Measurements from ENCODE around the gene SASH1. TPM values are rescaled to one million over a fixed set of nuclear protein-coding genes. Genes with fewer than 3 reads are reported as not detected.

Gene SASH1
- total and polyA plus RNA-seq, 9 of the 15 experiments (the other 6 are each of a cell fraction or from before 2014, with no cell fraction given) = 0.35 to 3.5 (median 1.6) TPM

DNA sequence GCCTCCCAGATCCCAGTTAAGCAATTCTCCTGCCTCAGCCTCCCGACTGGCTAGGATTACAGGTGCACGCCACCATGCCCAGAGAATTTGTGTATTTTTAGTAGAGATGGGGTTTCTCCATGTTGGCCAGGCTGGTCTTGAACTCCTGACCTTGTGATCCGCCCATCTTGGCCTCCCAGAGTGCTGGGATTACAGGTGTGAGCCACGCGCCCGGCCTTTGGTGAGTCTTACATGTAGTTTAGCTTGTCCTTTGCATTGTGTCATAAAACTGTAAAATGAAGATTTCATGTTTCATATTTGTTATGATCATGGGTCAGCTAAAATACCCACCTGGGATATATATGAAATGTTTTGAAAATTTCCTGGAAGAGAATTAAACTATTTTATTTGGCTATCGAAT is 183.5 kb downstream of the SASH1 start:
- no peak overlapping the region for H3K27ac ChIP-seq (ENCODE audit: extremely low read depth, low read depth, low read length)
- ChIA-PET CTCF (ENCODE audit: low intra/inter-chr PET ratio) (no interaction called here), POLR2A (interaction anchor here (0.7 kb wide), 1 partner anchor 10 kb away, joined by 3 read pairs; no protein-coding TSS in a partner anchor)
- DNase-seq (ENCODE audit: extremely low read depth in 1 of 4, low spot score in 3 of 4) (no peak), ATAC-seq (no peak), FAIRE-seq (no peak)
- H4K20me1 ChIP-seq (replicated peaks; ENCODE audit: control insufficient read depth, insufficient read depth, low read length) = no peaks in the 10 kb centered on the region
- H3K36me3 ChIP-seq (ENCODE audit: control insufficient read depth, insufficient read depth, low read length) = no peaks in the 10 kb centered on the region
- H3K9me3 ChIP-seq (replicated peaks; ENCODE audit: control insufficient read depth, insufficient read depth, low read depth, low read length) = no peaks in the 10 kb centered on the region
- no TSS peak for BruUV-seq (replicated peaks)
- no peak overlapping the region for H3K4me3 ChIP-seq
- H3K79me2 ChIP-seq (ENCODE audit: control insufficient read depth, insufficient read depth, low read length) = no peaks in the 10 kb centered on the region
- no peak overlapping the region for H3K9ac ChIP-seq (ENCODE audit: insufficient read depth in 1 of 2, low read depth in 2 of 2, low read length in 2 of 2)
- H3K4me2 ChIP-seq (ENCODE audit: insufficient read depth, low read length) = no peak overlapping the region
- H2AFZ ChIP-seq (ENCODE audit: low read depth, low read length) = no peak overlapping the region
- TF ChIP-seq CBFA2T2 (conservative IDR thresholded peaks at IDR 0.05) (no peak), SMAD1 (IDR thresholded peaks at IDR 0.05; ENCODE audit: low read depth, low read length, partially characterized antibody) (no peak), NFRKB (IDR thresholded peaks at IDR 0.05; ENCODE audit: low read depth) (no peak), XRCC4 (IDR thresholded peaks at IDR 0.05; ENCODE audit: extremely low read depth, insufficient read depth, insufficient read length) (no peak), BDP1 (IDR thresholded peaks at IDR 0.05; ENCODE audit: insufficient read depth, insufficient read length) (no peak), ZEB2 (IDR thresholded peaks at IDR 0.05) (no peak), ZNF644 (tag; IDR thresholded peaks at IDR 0.05; ENCODE audit: low read depth) (no peak), RFX7 (CRISPR knock-in tag; IDR thresholded peaks at IDR 0.05) (no peak), ZNF551 (CRISPR knock-in tag; IDR thresholded peaks at IDR 0.05) (no peak), FOXJ2 (tag; IDR thresholded peaks at IDR 0.05) (no peak), CXXC5 (CRISPR knock-in tag; IDR thresholded peaks at IDR 0.05) (no peak)
- TF ChIP-seq, protein P1, sequence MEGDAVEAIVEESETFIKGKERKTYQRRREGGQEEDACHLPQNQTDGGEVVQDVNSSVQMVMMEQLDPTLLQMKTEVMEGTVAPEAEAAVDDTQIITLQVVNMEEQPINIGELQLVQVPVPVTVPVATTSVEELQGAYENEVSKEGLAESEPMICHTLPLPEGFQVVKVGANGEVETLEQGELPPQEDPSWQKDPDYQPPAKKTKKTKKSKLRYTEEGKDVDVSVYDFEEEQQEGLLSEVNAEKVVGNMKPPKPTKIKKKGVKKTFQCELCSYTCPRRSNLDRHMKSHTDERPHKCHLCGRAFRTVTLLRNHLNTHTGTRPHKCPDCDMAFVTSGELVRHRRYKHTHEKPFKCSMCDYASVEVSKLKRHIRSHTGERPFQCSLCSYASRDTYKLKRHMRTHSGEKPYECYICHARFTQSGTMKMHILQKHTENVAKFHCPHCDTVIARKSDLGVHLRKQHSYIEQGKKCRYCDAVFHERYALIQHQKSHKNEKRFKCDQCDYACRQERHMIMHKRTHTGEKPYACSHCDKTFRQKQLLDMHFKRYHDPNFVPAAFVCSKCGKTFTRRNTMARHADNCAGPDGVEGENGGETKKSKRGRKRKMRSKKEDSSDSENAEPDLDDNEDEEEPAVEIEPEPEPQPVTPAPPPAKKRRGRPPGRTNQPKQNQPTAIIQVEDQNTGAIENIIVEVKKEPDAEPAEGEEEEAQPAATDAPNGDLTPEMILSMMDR (IDR thresholded peaks at IDR 0.05 in 2 of 3, conservative IDR thresholded peaks at IDR 0.05 in 1 of 3; ENCODE audit: insufficient read depth in 2 of 3, low read depth in 1 of 3, low read length in 3 of 3) = no peak
- peaks cover 0 to 4% of the 10 kb centered on the region in 2 experiments; a peak in 3 of 5 replicates for H3K4me1 ChIP-seq (replicated peaks in 1 of 2; ENCODE audit: control insufficient read depth in 2 of 2, insufficient read depth in 2 of 2, low read length in 2 of 2)
- intact Hi-C loops (cut with micrococcal nuclease) = no loop called here
- H3K27me3 ChIP-seq (ENCODE audit: control insufficient read depth in 2 of 2, insufficient read depth in 2 of 2, low read length in 2 of 2) = no peaks in the 10 kb centered on the region
- in situ Hi-C loops (cut with MboI) = no loop called here
- H3K9me1 ChIP-seq (ENCODE audit: control insufficient read depth, insufficient read depth, low read length) = no peaks in the 10 kb centered on the region
- 49% methylated on average over 7 of the region's 7 CpGs for WGBS (ENCODE audit: insufficient coverage, low coverage, missing lambda C conversion rate)
